ENCODE measurements around the gene FKBP5.

GRCh38 chr6:35622283-35622682 is 66.4 kb downstream of the FKBP5 start:
- TF ChIP-seq CTCF (IDR thresholded peaks at IDR 0.05 in 8 of 11, conservative IDR thresholded peaks at IDR 0.05 in 3 of 11) (no peak), POLR2AphosphoS5 (IDR thresholded peaks at IDR 0.05) (no peak)

All from spleen (tissue), 7 donors.